ENCODE data around the gene SKAP1.

GRCh38 chr17:48192321-48192731 lies 237.7 kb downstream of the SKAP1 start:
- TF ChIP-seq CTCF (IDR thresholded peaks at IDR 0.05) = no peak
- no peak for TF ChIP-seq ZFX (IDR thresholded peaks at IDR 0.05; ENCODE audit: borderline replicate concordance)
